HG03342 (cell line): Measurements from ENCODE around the gene FMO4.
A peak's percentile ranks its signal among the peaks of the same experiment; 100 is the strongest.
"Not testable (repeated sequence)": the region's sequence is repeated elsewhere in the genome, so short reads cannot be mapped to it uniquely, and the experiment has no call there.

Experiments
- ATAC-seq: cut with Tn5 transposase; IDR thresholded peaks from one replicate; pipeline ENCODE4 v1.9.1; 2021; ENCODE audit warnings: mild to moderate bottlenecking, moderate library complexity; ENCODE audit not compliant: unreplicated experiment

Gene FMO4, protein sequence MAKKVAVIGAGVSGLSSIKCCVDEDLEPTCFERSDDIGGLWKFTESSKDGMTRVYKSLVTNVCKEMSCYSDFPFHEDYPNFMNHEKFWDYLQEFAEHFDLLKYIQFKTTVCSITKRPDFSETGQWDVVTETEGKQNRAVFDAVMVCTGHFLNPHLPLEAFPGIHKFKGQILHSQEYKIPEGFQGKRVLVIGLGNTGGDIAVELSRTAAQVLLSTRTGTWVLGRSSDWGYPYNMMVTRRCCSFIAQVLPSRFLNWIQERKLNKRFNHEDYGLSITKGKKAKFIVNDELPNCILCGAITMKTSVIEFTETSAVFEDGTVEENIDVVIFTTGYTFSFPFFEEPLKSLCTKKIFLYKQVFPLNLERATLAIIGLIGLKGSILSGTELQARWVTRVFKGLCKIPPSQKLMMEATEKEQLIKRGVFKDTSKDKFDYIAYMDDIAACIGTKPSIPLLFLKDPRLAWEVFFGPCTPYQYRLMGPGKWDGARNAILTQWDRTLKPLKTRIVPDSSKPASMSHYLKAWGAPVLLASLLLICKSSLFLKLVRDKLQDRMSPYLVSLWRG

DNA sequence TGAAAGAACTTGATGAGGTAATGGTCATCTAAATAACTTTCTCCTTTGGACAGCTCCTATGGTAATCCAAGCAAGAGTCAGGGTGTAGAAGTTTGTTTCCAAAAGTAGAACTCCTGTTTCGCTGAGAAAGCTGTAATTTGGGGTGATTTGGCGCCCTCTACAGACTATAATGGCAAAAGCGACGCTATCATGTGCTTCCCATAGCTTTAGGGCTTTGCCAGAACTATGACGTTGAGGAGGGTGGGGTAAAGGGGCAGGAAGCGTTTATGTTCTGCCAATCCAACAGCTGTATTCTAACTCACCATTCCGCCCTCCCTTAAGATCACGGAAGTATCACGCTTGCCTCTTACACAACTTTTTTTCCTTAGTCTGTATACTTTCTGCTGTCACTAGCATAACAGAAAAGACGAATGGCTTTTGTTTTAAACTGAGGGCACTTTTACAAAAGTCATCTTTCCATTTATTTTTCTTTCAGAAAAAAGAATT is at the start of gene FMO4:
TSS of gene FMO4 (plus strand) at position 349 of the 486 bp plus-strand sequence. CDS start 5,643 bp downstream, outside the sequence.
- ATAC-seq, result peak; percentile 100

DNA sequence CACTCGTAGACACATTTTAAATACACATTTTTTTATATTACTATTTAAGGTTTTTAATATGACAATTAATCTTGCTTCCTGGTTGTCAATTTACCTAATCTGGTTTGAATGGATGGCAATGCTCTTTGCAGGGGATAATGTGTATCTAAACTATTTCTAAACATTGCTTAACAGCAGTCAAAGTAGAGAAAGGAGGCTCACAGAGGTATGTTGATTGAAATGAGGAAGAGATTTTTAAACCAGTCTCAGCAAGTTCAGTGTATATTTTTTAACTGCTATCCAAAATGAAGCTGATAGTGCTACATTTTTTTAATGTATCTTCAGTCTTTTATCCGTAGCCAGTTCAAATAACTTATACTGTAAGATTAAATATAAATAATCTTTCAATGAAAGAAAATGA is 48.3 kb upstream of the FMO4 start:
- ATAC-seq, result no peak

DNA sequence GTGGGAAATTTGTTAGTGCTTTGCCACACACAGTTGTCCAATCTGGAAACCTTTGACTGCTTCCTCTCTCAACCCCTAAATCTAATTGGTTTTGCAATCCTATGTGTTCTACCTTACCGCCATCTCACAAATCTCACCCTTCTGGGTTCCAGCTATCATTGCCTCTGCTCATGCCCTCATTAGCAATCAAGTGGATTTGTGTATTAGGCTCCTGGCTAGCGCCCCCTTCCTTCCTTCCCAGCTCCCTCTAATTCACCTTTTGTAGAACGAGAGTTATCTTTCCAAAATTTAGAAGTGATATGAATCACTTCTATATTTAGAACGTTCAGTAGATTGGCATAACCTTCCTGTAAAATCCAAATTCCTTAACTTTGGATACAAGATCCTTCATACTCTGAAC is 47.1 kb upstream of the FMO4 start:
- ATAC-seq, result no peak

- ATAC-seq, result no peak
Measured at GRCh38 chr1:171267391-171267790, 46.6 kb upstream of the FMO4 start.

DNA sequence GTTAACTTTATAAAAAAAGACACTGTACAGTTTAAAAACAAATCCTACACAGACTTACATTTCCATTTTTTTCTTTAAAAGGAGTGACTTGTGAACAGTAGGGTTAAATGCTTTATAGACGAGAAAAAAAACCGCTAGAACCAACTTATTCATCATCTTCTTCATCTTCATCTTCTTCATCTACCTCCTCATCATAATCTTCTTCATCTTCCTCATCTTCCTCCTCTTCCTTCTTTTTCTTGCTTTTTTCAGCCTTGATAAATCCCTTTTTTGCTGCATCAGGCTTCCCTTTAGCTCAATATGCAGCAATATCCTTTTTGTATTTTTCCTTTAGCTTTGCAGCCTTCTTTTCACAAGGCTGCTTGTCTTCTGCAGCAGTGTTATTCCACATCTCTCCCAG is 43.2 kb upstream of the FMO4 start:
- no peak for ATAC-seq

DNA sequence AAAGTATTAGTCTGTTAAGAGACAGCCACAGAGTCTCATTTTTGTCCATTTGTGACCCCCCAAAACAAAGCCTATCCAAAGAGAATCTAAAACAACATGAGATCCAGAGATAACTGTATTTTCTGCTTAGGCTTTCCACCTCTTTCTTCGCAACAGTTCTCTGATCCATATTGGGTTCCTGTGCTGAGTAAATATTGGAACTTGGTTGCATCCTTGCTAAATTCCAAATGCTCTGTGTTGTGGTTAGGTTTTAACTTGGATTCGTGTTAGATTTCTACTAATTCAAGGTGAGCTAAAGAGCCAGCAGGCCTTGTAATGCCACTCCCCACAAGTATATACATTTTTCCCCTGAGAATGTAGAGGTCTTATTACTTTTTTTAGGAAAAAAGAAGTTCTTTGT is 36.4 kb upstream of the FMO4 start:
- ATAC-seq, result no peak

- no peak for ATAC-seq
Measured at GRCh38 chr1:171279234-171279633, 34.7 kb upstream of the FMO4 start.

DNA sequence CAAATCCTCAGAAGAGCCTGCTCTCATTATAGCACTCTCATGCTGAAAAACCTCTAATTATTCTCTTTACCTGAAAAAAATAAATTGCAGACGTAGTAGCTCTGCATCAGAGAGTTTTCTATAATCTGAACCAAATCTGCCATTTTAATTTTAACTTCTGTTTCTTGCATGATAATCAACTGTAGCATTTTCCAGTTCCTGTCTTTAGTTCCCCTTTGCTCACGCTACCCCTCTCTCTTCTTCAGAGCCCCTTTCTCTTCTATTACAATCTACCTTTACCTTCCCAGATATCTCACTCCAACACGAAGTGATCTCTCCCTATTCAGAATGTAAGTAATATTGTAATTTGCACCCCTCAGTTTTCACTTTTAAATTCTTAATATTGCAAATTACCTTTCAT is 34.3 kb upstream of the FMO4 start:
- no peak for ATAC-seq

DNA sequence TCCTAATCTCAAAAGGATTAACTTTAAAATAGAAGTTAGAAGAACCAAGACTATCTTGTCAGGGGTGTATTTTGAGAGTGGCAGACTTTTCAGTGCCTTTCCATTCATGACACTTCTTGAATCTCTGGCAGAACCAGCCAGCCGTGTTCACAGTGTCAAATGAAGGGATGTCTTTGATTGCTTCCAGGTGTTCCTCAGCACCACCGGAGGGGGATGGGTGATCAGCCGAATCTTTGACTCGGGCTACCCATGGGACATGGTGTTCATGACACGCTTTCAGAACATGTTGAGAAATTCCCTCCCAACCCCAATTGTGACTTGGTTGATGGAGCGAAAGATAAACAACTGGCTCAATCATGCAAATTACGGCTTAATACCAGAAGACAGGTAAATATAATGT is 33.4 kb upstream of the FMO4 start:
- no peak for ATAC-seq

DNA sequence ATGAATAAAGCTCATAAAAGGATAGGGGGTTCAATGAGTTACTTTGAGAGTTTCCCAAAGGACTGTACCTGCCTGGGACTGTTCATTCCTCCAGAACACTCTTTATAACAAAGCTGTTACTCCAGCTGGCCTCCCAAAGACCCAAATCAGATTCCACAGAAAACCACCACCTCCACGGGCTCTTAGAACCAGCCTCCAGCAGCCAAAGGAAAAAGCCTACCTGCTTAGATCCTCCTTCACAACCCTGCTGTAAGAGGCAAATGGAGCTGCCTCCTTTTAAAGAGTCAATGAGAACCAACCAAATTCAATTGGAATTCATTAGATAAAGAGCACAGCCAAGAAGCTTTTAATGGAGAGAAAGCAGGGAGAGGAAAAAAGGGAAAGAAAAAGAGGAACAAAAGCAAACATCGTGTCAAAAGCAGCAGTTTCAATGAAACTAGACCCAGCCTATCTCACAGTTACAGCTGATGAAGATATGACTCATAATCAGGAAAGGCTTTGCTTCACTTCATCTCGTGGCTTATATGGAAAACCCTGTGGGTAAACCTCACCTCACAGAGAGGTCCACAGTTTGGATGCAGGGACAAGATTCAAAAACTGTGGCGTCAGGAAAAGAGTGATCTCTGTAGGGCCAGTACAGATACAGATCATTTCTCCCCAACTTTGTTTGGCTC is 27.8 kb upstream of the FMO4 start:
- peak; percentile 69 for ATAC-seq

- no peak for ATAC-seq
Measured at GRCh38 chr1:171290621-171291020, 23.4 kb upstream of the FMO4 start.

- no peak for ATAC-seq
Measured at GRCh38 chr1:171292799-171293198, 21.2 kb upstream of the FMO4 start.

DNA sequence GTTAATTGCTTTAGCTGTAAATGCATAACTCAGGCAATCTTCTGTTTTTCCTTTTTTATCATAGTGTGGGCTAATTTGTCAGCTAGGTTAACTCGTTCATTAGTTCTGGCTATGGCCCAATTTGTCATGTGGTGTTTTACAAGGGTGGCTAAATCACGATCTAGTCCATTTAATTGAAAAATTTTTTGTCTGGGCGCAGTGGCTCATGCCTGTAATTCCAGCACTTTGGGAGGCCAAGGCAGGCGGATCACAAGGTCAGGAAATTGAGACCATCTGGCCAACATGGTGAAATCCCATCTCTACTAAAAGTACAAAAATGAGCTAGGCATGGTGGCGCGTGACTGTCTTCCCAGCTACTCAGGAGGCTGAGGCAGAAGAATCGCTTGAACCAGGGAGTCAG is 18.6 kb upstream of the FMO4 start:
- ATAC-seq, result not testable (repeated sequence)

DNA sequence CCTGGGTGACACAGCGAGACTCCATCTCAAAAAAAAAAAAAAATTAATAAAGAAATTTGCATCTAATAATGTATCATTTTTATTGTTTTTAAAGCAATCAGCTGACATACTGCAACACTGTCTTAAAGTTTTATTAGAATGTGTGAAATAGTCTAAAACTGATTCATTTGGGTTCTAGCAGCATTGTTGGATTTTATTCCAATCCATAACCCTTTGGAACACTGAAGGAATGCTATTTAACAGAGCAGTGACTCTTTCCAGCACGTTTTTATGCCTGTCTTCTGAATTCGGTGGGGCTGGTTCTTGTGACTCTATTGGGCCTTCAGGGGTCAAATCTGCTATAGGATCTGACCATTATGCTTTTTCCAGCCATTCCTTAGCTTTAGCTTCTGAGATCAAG is 18.2 kb upstream of the FMO4 start:
- no peak for ATAC-seq

DNA sequence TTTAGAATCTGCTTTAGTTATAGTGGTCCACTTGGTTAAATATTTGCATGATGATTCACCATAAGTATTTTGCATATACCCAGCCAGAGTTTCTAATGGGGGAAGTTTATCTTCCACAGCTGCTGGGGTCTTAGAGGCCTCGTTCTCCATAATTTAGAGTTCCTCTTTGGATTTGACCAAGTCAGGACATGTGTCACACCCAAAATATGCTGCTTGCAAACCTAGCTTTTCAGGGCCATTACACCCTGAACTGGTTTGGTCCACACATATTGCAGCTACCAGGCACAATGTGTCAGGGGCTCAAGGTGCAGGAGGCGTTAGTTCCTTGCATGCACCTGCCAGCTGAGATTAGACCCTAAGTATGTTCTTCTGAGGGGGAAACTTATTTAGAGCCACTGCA is 17.1 kb upstream of the FMO4 start:
- no peak for ATAC-seq

DNA sequence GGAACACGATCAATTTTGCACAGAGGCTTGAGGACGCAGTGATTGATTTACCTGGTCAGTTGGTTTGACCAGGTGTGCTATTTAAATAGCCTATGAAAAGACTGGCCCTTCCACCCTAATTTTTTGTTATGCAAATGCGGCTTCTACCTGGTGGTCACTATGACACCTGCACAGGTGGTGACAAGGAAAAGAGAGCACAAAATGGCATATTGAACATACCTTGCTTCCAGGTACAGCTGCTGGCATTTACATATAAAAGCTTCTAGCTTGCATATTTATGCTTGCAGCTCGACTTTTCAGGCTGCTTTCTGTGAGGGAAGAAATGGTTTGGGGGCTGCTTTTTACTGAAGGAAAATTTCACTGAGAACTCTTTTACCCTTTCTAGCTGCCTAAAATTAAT is 15.3 kb upstream of the FMO4 start:
- no peak for ATAC-seq

DNA sequence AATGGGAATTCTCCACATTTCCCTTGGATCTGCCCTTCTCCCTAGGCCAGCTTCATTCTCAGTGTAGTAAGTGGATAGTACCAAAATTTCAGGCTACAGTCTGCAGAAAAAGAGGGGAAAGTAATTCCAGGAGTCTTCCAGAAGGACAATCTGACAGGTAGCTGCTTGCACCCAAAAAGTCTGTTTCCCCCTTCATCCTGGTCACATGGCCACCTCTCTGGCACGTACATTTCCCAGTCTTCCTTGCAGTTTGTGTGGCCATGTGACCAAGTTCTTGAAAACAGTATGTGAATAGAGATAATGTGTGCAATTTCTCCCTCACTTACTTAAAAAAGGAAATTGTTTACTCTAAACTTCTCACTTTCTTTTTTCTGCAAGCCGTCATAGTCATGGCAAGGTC is 14.6 kb upstream of the FMO4 start:
- ATAC-seq, result no peak

DNA sequence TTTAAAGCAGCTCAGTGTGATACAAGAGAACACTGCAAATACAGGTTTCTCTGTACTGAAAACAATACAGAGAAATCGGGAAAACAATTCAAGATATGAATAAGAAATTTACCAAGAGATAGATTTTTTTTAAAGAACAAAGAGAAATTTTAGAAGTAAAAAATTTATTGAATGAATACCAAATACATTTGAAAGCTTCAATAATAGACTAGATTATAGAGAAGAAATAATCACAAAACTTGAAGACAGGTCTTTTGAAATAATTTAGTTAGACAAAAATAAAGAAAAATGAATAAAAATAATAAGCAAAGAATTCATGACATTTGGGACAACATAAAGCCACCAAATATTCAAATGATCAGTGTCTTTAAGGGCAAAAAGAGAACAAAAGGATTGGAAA is 13.6 kb upstream of the FMO4 start:
- no peak for ATAC-seq

GRCh38 chr1:171310661-171311087 is 3.3 kb upstream of the FMO4 start:
- ATAC-seq, result no peak

DNA sequence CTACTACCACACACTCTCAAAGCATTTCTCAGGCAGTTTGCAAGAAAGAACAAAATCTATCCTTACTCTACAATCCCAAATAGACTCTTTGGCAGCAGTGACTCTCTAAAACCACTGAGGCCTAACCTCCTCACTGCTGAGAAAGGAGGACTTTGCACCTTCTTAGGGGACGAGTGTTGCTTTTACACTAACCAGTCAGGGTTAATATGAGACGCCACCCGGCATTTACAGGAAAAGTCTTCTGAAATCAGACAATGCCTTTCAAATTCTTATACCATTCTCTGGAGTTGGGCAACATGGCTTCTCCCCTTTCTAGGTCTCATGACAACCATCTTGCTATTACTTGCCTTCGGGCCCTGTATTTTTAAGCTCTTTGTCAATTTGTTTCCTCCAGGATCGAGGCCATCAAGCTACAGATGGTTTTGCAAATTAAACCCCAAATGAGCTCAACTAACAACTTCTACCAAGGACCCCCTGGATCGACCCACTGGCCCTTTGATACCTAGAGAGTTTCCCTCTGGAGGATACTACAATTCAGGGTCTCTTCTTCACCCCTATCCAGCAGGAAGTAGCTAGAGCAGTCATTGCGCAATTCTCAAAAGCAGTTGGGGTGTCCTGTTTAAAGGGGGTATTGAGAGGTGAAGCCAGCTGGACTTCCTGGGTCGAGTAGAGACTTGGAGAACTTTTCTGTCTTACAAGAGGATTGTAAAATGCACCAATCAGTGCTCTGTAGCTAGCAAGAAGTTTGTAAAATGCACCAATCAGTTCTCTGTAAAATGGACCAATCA is 2.0 kb upstream of the FMO4 start:
- no peak for ATAC-seq

DNA sequence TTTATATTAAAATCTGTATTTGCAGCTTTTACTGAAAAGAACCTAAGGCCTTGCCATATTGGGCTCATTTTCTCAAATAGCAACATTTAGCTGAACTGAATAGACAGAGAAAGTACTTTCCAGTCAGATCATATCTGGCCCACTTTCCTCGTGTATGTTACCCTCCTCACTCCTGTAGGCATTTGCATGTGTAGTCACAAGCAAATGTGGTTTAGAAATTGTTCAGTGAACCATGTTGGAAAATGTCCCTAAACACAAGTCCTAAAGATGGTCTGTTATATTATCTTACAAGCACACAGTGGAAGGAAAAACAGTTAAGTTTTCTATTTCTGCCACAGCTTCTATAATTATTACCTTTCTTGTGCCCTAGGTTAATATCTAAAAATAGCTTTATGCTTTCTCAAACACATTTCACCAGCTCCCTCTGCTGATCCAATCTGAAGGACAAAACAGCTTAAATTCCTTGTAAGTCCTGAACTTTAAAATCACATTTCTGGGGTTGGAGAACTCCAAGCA is 606 bp upstream of the FMO4 start:
- peak; percentile 53 for ATAC-seq
